RWPE1 (cell line): ENCODE results near the gene SLC4A2.

Source experiments
- CTCF ChIA-PET: fragments of 350-600 bp; sonication (Branson Sonifier 250); formaldehyde crosslinking; extraction: SDS; loops from one replicate; lab custom pipeline; 2021; lab: Yijun Ruan, JAX
- POLR2A ChIA-PET: fragments of 400-600 bp; formaldehyde crosslinking; extraction: SDS; loops from one replicate; lab custom pipeline; 2020; ENCODE audit warnings: antibody characterized with exemption; ENCODE audit not compliant: low non-redundant PET; lab: Yijun Ruan, JAX
- DNase-seq: peaks from one replicate; pipeline ENCODE4 v3.0.0; 2012; ENCODE audit warnings: low spot score
- H3K27ac ChIP-seq: fragments of 450-650 bp; 2 replicates; pipeline ENCODE4 v1.5.1; 2017
- TF ChIP-seq, protein P1 (sequence below): fragments of 450-650 bp; conservative IDR thresholded peaks from 2 replicates; pipeline ENCODE4 v1.5.1; 2017; ENCODE audit warnings: low read depth, mild to moderate bottlenecking

The SLC4A2 gene

DNA sequence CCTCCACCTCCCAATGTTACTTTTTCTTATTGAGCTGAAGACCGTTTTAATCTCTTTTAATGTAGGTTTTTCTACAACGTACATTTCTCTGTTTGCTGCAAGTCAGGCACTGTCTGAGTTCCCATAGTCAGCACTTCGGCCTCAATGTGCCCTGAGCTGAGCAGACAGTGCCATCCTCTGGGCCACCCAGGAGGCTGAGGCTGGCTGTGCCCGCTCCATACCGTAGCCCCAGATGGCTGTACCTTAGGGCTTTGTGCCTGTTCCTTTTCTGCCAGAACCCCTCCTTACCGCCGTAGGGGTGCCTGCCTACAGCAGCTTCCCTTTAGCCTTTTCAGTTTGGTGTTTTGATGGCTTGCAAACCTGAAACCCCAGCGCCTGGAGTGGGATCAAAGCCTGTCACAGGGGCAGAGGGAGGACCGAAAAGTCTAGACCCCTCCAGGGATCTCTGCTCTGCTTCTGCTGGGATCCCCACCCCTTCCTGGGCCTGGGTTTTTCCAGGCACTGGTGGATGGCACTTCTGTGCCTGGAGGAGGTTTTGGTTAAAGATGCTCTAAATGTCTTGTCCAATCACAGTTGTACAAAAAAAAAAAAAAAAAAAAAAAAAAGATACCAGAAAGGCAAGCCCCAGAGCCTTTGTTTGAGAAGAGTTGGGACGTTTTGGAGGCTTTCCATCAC, 35.9 kb downstream of the SLC4A2 start:
- DNase-seq, result no peak
- CTCF ChIA-PET, result interaction anchor here (0.5 kb wide), 1 partner anchor 1710 kb away, joined by 4 read pairs; no protein-coding TSS in a partner anchor

GRCh38 chr7:151095828-151096475, 36.6 kb downstream of the SLC4A2 start:
- peak overlapping the region; percentile 9; the same call in 1 of the 2 replicates for H3K27ac ChIP-seq
- ChIA-PET POLR2A (no interaction called here), CTCF (interaction anchor here (0.5 kb wide), 1 partner anchor 1711 kb away, joined by 4 read pairs; no protein-coding TSS in a partner anchor)
- TF ChIP-seq, protein P1, sequence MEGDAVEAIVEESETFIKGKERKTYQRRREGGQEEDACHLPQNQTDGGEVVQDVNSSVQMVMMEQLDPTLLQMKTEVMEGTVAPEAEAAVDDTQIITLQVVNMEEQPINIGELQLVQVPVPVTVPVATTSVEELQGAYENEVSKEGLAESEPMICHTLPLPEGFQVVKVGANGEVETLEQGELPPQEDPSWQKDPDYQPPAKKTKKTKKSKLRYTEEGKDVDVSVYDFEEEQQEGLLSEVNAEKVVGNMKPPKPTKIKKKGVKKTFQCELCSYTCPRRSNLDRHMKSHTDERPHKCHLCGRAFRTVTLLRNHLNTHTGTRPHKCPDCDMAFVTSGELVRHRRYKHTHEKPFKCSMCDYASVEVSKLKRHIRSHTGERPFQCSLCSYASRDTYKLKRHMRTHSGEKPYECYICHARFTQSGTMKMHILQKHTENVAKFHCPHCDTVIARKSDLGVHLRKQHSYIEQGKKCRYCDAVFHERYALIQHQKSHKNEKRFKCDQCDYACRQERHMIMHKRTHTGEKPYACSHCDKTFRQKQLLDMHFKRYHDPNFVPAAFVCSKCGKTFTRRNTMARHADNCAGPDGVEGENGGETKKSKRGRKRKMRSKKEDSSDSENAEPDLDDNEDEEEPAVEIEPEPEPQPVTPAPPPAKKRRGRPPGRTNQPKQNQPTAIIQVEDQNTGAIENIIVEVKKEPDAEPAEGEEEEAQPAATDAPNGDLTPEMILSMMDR, result no peak
- DNase-seq, result no peak

More for the DNA sequence above, 35.9 kb downstream of the SLC4A2 start:
- peak overlapping the region; percentile 49 for H3K27ac ChIP-seq
- POLR2A ChIA-PET, result interaction anchor here (0.6 kb wide), 1 partner anchor 439 kb away, joined by 5 read pairs; no protein-coding TSS in a partner anchor
- TF ChIP-seq, protein P1, result no peak

DNA sequence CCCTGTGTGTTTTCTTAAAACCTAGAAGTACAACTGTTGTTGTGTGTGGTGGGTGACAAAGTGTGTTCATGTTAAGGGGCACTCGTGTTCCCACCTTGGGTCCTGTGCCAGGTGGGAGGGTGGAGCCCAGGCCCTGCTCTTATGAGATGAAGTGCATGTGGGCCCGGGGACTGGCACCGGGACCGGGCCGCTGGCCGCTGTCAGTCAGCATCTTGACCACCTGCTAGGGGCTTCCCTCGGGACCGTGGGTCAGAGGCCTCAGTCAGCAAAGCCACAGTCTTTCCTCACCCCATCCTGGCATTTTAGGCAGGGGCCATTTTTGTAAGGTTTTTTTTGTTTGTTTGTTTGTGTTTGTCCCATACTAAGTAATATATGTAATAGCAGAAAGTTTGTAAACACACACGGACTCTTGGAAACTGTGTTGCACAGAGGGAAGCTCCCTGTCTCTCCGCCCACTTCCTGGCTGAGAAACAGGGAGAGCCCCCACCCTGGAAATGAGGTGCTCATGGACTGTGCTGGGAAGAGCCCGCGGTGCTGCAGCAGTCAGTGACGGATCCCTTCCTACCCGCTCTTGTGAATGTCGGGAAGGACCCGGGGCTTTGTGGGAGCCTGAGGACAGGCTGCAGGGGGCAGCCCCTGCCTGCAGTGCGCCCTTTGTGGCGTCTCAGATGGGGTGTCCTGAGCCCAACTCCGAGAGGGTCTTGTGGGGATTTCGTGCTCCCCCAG, 40.3 kb downstream of the SLC4A2 start:
- TF ChIP-seq, protein P1, result no peak
- DNase-seq, result no peak
- peak overlapping the region; percentile 26; the same call in 1 of the 2 replicates for H3K27ac ChIP-seq
- ChIA-PET POLR2A (no interaction called here), CTCF (no interaction called here)

- DNase-seq, result no peak
- TF ChIP-seq, protein P1, result no peak
- CTCF ChIA-PET, result no interaction called here
- H3K27ac ChIP-seq, result peak overlapping the region; percentile 26
- POLR2A ChIA-PET, result no interaction called here
These were observed 41.5 kb downstream of the SLC4A2 start for GRCh38 chr7:151100921-151101320.

DNA sequence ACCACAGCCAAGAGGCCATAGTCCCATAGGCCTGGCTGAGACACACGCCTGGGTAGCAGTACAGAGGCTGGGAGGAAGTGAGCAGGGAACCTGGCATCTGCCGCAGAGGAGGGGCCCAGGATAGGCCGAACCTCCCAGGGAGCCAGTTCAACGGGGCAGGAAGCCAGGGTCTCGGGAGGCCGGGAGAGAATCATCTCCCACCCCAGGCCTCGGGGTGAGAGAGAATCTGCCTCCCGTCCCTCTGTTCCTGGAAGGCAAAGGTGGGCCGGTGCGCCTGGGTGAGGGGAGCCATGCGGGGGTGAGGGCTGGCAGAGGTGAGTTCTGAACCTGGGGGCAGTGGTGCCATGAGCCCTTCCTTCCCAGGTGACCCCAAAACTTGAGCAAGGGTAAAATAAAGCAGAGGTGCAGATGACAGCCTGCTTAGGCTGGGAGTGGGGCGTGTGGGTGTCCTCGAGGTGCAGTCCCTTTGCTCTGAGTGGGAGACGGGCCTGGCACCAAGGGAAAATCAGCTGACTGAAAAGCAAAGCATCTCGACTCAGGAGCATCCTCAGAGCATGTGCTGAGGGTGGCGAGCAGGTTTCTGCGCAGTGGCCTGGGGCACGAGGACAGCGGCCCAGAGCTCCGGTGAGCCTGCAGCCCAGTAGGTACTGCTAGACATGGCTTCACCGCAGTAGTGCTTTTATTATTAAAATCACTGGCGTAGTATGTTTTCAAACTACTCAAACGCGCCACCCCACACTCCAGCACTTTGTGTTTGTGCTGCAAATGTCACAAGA, 42.4 kb downstream of the SLC4A2 start:
- ChIA-PET CTCF (no interaction called here), POLR2A (no interaction called here)
- H3K27ac ChIP-seq, result peak overlapping the region; percentile 26

More for the DNA sequence above, 42.4 kb downstream of the SLC4A2 start:
- no peak for DNase-seq
- TF ChIP-seq, protein P1, result no peak
